GM13977 (cell line): ENCODE measurements around the gene PCBP3.

ENCODE experiments used
- DNase-seq: peaks from one replicate; pipeline ENCODE4 v3.0.0; 2012; ENCODE audit warnings: low spot score
- CTCF ChIP-seq: IDR thresholded peaks from 2 replicates; pipeline ENCODE4 v1.5.1; 2012; ENCODE audit warnings: mild to moderate bottlenecking, control low read depth; ENCODE audit not compliant: insufficient read depth; ENCODE audit errors: extremely low read depth, missing control alignments
- in situ Hi-C: fragments of 300-500 bp; cut with MboI; formaldehyde crosslinking; loops from one replicate; pipeline ENCODE4 v1.12.0; 2022; ENCODE audit warnings: low sequenced_read_pairs, low pct_unique_long_range_greater_than_20kb, mixed read lengths, inconsistent platforms; ENCODE audit not compliant: unreplicated experiment

Gene PCBP3

GRCh38 chr21:45989355-45990048 lies 346.0 kb downstream of the PCBP3 start:
- in situ Hi-C loops: no loop called here
- TF ChIP-seq CTCF: no peak
- no peak for DNase-seq

DNA sequence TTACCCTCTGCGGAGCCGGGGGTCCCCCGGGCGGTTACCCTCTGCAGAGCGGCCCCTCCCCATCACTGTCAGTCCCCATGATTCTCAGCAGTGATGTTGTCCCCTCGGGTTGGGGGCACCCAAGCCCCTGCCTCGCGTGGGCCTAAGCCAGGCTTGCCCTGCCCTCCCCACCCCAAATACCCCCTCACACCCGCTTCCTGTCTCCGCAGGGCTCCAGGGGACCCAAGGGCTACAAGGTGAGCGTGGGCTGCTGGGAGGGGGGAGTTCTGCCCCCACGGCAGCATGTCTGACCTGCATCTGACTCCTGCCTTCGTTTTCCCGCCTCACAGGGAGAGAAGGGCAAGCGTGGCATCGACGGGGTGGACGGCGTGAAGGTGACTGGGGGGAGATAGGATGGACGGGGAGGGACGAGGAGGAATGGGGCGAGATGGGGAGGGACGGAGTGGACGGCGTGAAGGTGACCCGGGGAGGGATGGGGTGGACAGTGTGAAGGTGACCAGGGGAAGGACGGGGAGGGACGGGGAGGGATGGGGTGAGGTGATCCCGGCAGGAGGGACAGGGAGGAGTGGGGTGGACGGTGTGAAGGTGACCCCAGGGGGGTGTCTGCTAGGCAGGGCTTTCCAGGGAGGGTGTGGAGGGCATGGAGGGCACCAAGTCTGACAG lies 346.7 kb downstream of the PCBP3 start:
- in situ Hi-C loops: no loop called here
- TF ChIP-seq CTCF: no peak
- no peak for DNase-seq

- DNase-seq: no peak
- TF ChIP-seq CTCF: no peak
- in situ Hi-C loops: no loop called here
These were observed 347.4 kb downstream of the PCBP3 start for GRCh38 chr21:45990741-45991605.

GRCh38 chr21:45991606-45992300 lies 348.2 kb downstream of the PCBP3 start:
- TF ChIP-seq CTCF: no peak
- in situ Hi-C loops: no loop called here
- no peak for DNase-seq
